ENCODE results near the gene MNT. TPM values are rescaled to one million over a fixed set of nuclear protein-coding genes. Genes with fewer than 3 reads are reported as not detected.

The MNT gene
- polyA plus RNA-seq, 1 donor (not counting 4 experiments of a cell fraction or from before 2014, with no cell fraction given): 2.0 TPM

DNA sequence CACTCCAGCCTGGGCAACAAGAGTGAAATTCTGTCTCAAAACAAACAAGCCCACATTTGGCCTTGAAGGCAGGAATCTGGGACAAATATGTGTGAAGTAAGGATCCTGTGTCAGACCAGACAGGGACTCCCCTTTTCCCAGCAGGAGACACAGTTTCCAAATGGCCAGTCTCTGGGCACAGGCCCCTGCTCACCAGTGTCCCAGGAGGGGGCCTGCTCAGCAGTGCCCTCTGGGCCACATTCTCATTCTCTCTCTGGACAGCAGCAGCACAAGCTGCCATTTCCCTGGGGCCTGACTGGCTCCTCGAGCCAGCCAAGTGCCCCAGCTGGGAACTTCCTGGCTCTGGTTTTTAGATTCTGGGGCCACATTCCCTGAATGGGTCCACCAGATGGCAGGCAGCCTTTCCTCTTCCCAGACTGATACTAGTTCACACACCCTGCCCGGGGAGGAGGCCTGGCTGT, 11.7 kb upstream of the MNT start:
- Histone ChIP-seq H3K9ac (ENCODE audit: control insufficient read depth, extremely low read depth, insufficient read depth, low read length) (no peak overlapping the region), H3K79me2 (ENCODE audit: control insufficient read depth, insufficient read depth, low read length) (no peaks in the 10 kb centered on the region), H3K4me3 (ENCODE audit: control insufficient read depth in 2 of 3, extremely low read depth in 1 of 3, insufficient read depth in 2 of 3, low read depth in 1 of 3, low read length in 3 of 3) (no peak overlapping the region), H3K9me3 (ENCODE audit: control insufficient read depth, low read depth, low read length) (no peaks in the 10 kb centered on the region), H4K20me1 (ENCODE audit: control insufficient read depth, extremely low read depth, insufficient read depth, low read length) (no peaks in the 10 kb centered on the region), H3K27me3 (ENCODE audit: control insufficient read depth, extremely low read depth, insufficient read depth, low read length) (no peaks in the 10 kb centered on the region), H3K36me3 (ENCODE audit: control insufficient read depth in 2 of 2, extremely low read depth in 1 of 2, insufficient read depth in 2 of 2, low read length in 2 of 2) (peaks cover 2 to 6% of the 10 kb centered on the region in 2 experiments), H3K4me1 (ENCODE audit: control insufficient read depth, extremely low read depth, insufficient read depth, low read length) (peaks cover 4% of the 10 kb centered on the region), H2AFZ (ENCODE audit: control insufficient read depth, low read length) (no peak overlapping the region), H3K4me2 (ENCODE audit: control insufficient read depth, extremely low read depth, insufficient read depth, low read depth, low read length) (no peak overlapping the region), H3K9me1 (ENCODE audit: control insufficient read depth, extremely low read depth, insufficient read depth, low read length) (no peaks in the 10 kb centered on the region), H3K27ac (ENCODE audit: control insufficient read depth, insufficient read depth, low read length) (no peak overlapping the region)
- DNase-seq (ENCODE audit: low read depth, low spot score) (no peak), FAIRE-seq (no peak)
- no peak for TF ChIP-seq EZH2 (IDR thresholded peaks at IDR 0.05; ENCODE audit: low read length)
- TF ChIP-seq, protein P1, sequence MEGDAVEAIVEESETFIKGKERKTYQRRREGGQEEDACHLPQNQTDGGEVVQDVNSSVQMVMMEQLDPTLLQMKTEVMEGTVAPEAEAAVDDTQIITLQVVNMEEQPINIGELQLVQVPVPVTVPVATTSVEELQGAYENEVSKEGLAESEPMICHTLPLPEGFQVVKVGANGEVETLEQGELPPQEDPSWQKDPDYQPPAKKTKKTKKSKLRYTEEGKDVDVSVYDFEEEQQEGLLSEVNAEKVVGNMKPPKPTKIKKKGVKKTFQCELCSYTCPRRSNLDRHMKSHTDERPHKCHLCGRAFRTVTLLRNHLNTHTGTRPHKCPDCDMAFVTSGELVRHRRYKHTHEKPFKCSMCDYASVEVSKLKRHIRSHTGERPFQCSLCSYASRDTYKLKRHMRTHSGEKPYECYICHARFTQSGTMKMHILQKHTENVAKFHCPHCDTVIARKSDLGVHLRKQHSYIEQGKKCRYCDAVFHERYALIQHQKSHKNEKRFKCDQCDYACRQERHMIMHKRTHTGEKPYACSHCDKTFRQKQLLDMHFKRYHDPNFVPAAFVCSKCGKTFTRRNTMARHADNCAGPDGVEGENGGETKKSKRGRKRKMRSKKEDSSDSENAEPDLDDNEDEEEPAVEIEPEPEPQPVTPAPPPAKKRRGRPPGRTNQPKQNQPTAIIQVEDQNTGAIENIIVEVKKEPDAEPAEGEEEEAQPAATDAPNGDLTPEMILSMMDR (optimal IDR thresholded peaks at IDR 0.05 in 1 of 3, IDR thresholded peaks at IDR 0.05 in 1 of 3, conservative IDR thresholded peaks at IDR 0.05 in 1 of 3; ENCODE audit: extremely low read depth in 1 of 3, insufficient read depth in 2 of 3, low read length in 3 of 3): peak in 1 of 3 experiments; percentile 36
- dilution Hi-C loops (cut with MboI; ENCODE audit: extremely low pct_ligation_motif_present, low sequenced_read_pairs): no loop called here

DNA sequence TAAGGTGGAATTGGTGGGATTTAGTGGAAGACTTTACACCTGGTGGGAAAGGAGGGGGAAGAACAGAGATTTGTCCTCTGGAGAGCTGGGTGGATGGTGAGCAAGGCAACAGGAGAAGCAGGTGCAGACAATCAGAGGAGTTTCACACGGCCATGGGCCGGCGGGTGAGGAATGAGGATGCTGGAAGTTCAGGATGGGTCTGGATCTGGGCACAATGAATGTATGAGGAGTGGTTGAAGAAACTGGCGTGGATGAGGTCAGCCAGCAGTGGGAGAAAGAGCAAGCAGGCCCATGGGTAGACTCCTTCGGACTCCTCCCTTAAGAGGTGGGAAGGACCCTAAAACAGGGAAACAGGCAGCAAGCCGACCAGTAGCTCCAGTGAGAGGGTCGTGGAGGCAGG, 10.1 kb upstream of the MNT start:
- H3K36me3 ChIP-seq (ENCODE audit: control insufficient read depth in 2 of 2, extremely low read depth in 1 of 2, insufficient read depth in 2 of 2, low read length in 2 of 2): peaks cover 2 to 6% of the 10 kb centered on the region in 2 experiments
- H3K9ac ChIP-seq (ENCODE audit: control insufficient read depth, extremely low read depth, insufficient read depth, low read length): no peak overlapping the region
- no peaks in the 10 kb centered on the region for H3K9me1 ChIP-seq (ENCODE audit: control insufficient read depth, extremely low read depth, insufficient read depth, low read length)
- FAIRE-seq: no peak
- dilution Hi-C loops (cut with MboI; ENCODE audit: extremely low pct_ligation_motif_present, low sequenced_read_pairs): no loop called here
- no peaks in the 10 kb centered on the region for H3K27me3 ChIP-seq (ENCODE audit: control insufficient read depth, extremely low read depth, insufficient read depth, low read length)
- H3K9me3 ChIP-seq (ENCODE audit: control insufficient read depth, low read depth, low read length): no peaks in the 10 kb centered on the region
- no peak for TF ChIP-seq EZH2 (IDR thresholded peaks at IDR 0.05; ENCODE audit: low read length)
- TF ChIP-seq, protein P1 (optimal IDR thresholded peaks at IDR 0.05 in 1 of 3, IDR thresholded peaks at IDR 0.05 in 1 of 3, conservative IDR thresholded peaks at IDR 0.05 in 1 of 3; ENCODE audit: extremely low read depth in 1 of 3, insufficient read depth in 2 of 3, low read length in 3 of 3): no peak
- no peak overlapping the region for H3K27ac ChIP-seq (ENCODE audit: control insufficient read depth, insufficient read depth, low read length)
- H3K4me3 ChIP-seq (ENCODE audit: control insufficient read depth in 2 of 3, extremely low read depth in 1 of 3, insufficient read depth in 2 of 3, low read depth in 1 of 3, low read length in 3 of 3): no peak overlapping the region
- peaks cover 19% of the 10 kb centered on the region for H3K4me1 ChIP-seq (ENCODE audit: control insufficient read depth, extremely low read depth, insufficient read depth, low read length)
- H2AFZ ChIP-seq (ENCODE audit: control insufficient read depth, low read length): no peak overlapping the region
- no peaks in the 10 kb centered on the region for H4K20me1 ChIP-seq (ENCODE audit: control insufficient read depth, extremely low read depth, insufficient read depth, low read length)
- H3K4me2 ChIP-seq (ENCODE audit: control insufficient read depth, extremely low read depth, insufficient read depth, low read depth, low read length): no peak overlapping the region
- no peak for DNase-seq (ENCODE audit: low read depth, low spot score)
- no peaks in the 10 kb centered on the region for H3K79me2 ChIP-seq (ENCODE audit: control insufficient read depth, insufficient read depth, low read length)

Measured in keratinocyte (primary cell).